ENCODE measurements around the gene SOCS4. TPM values are rescaled to one million over a fixed set of nuclear protein-coding genes. Genes with fewer than 3 reads are reported as not detected.

The SOCS4 gene
- total RNA-seq, 4 donors from 2014 or later: 6.4 to 17.3 (median 12.1) TPM

Other genes starting within 250 kb of the SOCS4 start
- 10 to 100 TPM; 24.3 to 43.4 (median 28.3) TPM for gene GCH1, start 124.4 kb upstream of the SOCS4 start, total RNA-seq
- 1 to 10 TPM in 2 of 4 donors, under 1 TPM in 1, not detected in 1; 0.20 to 1.2 (median 1.1) TPM for gene WDHD1, start 137 bp upstream of the SOCS4 start, total RNA-seq
- gene MAPK1IP1L, start 24.4 kb downstream of the SOCS4 start, total RNA-seq: 10 to 100 TPM; 50.2 to 96.9 (median 57.6) TPM
- gene LGALS3, start 102.0 kb downstream of the SOCS4 start, total RNA-seq: 1,000 to 10,000 TPM in 3 of 4 donors, 100 to 1,000 TPM in 1; 388 to 2,805 (median 1,702) TPM
- gene DLGAP5, start 164.3 kb downstream of the SOCS4 start, total RNA-seq: 10 to 100 TPM in 1 of 4 donors, 1 to 10 TPM in 2, under 1 TPM in 1; 0.82 to 11.5 (median 1.3) TPM
- 100 to 1,000 TPM in 2 of 4 donors, 10 to 100 TPM in 2; 34.2 to 129 (median 99.4) TPM for gene FBXO34, start 244.2 kb downstream of the SOCS4 start, total RNA-seq

Data from transverse colon (tissue), 4 donors.